ENCODE results near the gene TEX10.

Gene TEX10

DNA sequence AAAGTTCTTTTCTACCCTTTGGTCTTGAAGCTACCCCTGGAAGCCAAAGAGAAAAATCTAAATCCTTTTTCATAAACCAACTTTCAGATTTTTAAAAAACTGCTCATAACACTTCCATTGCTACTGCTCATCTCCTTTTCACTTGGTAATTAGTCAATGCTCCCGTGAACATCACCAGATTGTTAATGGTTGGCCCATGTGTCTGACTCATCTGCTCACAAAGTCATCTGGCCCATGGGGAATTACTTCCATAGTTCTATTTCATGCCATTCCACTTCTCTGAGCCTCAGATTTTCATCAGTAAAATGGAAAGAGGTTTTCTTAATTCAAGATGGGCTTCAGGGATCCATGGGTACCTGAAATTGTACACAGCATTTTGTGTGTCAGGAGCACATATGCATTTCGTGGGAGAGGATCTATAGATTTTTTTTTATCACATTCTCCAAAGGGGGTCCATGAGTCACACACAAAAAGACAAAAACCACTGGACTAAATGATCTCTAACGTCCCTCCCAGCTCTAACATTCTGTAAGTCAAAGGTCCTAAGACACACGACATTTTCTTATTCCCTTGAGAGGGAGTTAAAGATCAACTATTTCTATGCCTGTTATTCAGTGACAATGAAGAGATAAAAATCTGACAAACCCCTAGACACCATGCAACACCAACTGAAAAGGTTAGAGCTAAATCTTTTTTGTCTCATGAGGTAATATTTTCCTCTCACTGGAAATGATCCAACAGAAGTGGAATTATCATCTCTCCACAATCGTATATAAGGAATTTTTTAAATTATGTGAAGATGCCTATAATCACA lies 75.4 kb downstream of the TEX10 start:
- ChIA-PET CTCF (interaction anchor here (0.6 to 1.2 kb wide), 2 partner anchors 48 to 229 kb away, joined by 3 to 4 read pairs; no protein-coding TSS in a partner anchor), POLR2A (no interaction called here)
- H3K9me3 ChIP-seq (ENCODE audit: control insufficient read depth, insufficient read depth, low read depth, low read length): no peaks in the 10 kb centered on the region
- peaks cover 8 to 59% of the 10 kb centered on the region in 2 experiments for H3K36me3 ChIP-seq (ENCODE audit: control insufficient read depth in 2 of 2, insufficient read depth in 1 of 2, low read length in 2 of 2)
- no peaks in the 10 kb centered on the region for H3K4me1 ChIP-seq (ENCODE audit: control insufficient read depth, insufficient read depth, low read length)
- H3K4me3 ChIP-seq (ENCODE audit: low read depth, low read length): no peak overlapping the region
- TF ChIP-seq, protein P1, sequence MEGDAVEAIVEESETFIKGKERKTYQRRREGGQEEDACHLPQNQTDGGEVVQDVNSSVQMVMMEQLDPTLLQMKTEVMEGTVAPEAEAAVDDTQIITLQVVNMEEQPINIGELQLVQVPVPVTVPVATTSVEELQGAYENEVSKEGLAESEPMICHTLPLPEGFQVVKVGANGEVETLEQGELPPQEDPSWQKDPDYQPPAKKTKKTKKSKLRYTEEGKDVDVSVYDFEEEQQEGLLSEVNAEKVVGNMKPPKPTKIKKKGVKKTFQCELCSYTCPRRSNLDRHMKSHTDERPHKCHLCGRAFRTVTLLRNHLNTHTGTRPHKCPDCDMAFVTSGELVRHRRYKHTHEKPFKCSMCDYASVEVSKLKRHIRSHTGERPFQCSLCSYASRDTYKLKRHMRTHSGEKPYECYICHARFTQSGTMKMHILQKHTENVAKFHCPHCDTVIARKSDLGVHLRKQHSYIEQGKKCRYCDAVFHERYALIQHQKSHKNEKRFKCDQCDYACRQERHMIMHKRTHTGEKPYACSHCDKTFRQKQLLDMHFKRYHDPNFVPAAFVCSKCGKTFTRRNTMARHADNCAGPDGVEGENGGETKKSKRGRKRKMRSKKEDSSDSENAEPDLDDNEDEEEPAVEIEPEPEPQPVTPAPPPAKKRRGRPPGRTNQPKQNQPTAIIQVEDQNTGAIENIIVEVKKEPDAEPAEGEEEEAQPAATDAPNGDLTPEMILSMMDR (tag by site-specific recombination; IDR thresholded peaks at IDR 0.05): no peak
- TF ChIP-seq ZFP69B (tag by site-specific recombination; IDR thresholded peaks at IDR 0.05) (no peak), ZNF791 (tag by site-specific recombination; IDR thresholded peaks at IDR 0.05) (no peak), WT1 (tag by site-specific recombination; IDR thresholded peaks at IDR 0.05) (no peak), ZNF157 (tag by site-specific recombination; IDR thresholded peaks at IDR 0.05) (no peak), YY2 (tag by site-specific recombination; IDR thresholded peaks at IDR 0.05) (no peak), ZNF560 (tag by site-specific recombination; IDR thresholded peaks at IDR 0.05; ENCODE audit: borderline replicate concordance) (no peak), ZSCAN16 (tag by site-specific recombination; IDR thresholded peaks at IDR 0.05) (no peak), ZNF629 (tag by site-specific recombination; IDR thresholded peaks at IDR 0.05) (no peak), ZXDB (tag by site-specific recombination; IDR thresholded peaks at IDR 0.05) (no peak), ZNF404 (tag by site-specific recombination; IDR thresholded peaks at IDR 0.05) (no peak), ZBTB20 (tag by site-specific recombination; IDR thresholded peaks at IDR 0.05) (no peak), ZNF2 (tag by site-specific recombination; IDR thresholded peaks at IDR 0.05) (no peak), ZNF580 (tag by site-specific recombination; IDR thresholded peaks at IDR 0.05) (no peak), ZNF24 (tag by site-specific recombination; IDR thresholded peaks at IDR 0.05) (no peak)
- TF ChIP-seq, protein P2, sequence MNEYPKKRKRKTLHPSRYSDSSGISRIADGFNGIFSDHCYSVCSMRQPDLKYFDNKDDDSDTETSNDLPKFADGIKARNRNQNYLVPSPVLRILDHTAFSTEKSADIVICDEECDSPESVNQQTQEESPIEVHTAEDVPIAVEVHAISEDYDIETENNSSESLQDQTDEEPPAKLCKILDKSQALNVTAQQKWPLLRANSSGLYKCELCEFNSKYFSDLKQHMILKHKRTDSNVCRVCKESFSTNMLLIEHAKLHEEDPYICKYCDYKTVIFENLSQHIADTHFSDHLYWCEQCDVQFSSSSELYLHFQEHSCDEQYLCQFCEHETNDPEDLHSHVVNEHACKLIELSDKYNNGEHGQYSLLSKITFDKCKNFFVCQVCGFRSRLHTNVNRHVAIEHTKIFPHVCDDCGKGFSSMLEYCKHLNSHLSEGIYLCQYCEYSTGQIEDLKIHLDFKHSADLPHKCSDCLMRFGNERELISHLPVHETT (tag by site-specific recombination; IDR thresholded peaks at IDR 0.05): no peak
- TF ChIP-seq, protein P3, sequence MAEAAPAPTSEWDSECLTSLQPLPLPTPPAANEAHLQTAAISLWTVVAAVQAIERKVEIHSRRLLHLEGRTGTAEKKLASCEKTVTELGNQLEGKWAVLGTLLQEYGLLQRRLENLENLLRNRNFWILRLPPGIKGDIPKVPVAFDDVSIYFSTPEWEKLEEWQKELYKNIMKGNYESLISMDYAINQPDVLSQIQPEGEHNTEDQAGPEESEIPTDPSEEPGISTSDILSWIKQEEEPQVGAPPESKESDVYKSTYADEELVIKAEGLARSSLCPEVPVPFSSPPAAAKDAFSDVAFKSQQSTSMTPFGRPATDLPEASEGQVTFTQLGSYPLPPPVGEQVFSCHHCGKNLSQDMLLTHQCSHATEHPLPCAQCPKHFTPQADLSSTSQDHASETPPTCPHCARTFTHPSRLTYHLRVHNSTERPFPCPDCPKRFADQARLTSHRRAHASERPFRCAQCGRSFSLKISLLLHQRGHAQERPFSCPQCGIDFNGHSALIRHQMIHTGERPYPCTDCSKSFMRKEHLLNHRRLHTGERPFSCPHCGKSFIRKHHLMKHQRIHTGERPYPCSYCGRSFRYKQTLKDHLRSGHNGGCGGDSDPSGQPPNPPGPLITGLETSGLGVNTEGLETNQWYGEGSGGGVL (tag by site-specific recombination; IDR thresholded peaks at IDR 0.05): no peak
- H3K27ac ChIP-seq (ENCODE audit: extremely low read depth, low read depth, low read length): no peak overlapping the region

DNA sequence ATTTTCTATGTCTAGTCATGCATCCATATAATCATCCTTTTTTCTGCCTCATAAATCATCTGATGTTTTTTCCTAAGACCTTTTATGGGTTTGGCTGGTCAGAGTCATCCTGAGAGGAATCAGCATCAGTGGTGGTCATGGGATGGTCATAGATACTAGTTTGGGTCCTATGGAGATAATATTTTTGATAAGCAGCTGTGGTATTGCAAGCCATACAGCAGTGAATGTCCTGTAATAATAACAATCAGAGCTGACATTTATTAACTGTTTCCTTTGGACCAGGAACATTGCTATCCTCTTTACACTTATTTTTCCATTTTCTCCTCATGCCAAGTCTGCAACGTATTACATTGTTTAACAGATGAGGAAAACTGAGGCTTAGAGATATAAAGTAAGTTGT lies 83.1 kb downstream of the TEX10 start:
- no peaks in the 10 kb centered on the region for H3K9me3 ChIP-seq (ENCODE audit: control insufficient read depth, insufficient read depth, low read depth, low read length)
- H3K27ac ChIP-seq (ENCODE audit: extremely low read depth, low read depth, low read length): no peak overlapping the region
- no peaks in the 10 kb centered on the region for H3K4me1 ChIP-seq (ENCODE audit: control insufficient read depth, insufficient read depth, low read length)
- peaks cover 8 to 42% of the 10 kb centered on the region in 2 experiments for H3K36me3 ChIP-seq (ENCODE audit: control insufficient read depth in 2 of 2, insufficient read depth in 1 of 2, low read length in 2 of 2)
- ChIA-PET CTCF (no interaction called here), POLR2A (no interaction called here)
- TF ChIP-seq TCF7L2 (IDR thresholded peaks at IDR 0.05; ENCODE audit: borderline replicate concordance, low read depth, low read length) (no peak), WT1 (tag by site-specific recombination; IDR thresholded peaks at IDR 0.05) (no peak), ZNF16 (tag by site-specific recombination; IDR thresholded peaks at IDR 0.05; ENCODE audit: low read depth) (no peak), ZFP37 (tag by site-specific recombination; IDR thresholded peaks at IDR 0.05) (no peak), GLI4 (tag by site-specific recombination; IDR thresholded peaks at IDR 0.05) (no peak), ZNF155 (tag by site-specific recombination; IDR thresholded peaks at IDR 0.05) (no peak), ZFHX2 (tag by site-specific recombination; conservative IDR thresholded peaks at IDR 0.05) (no peak), ZNF529 (tag by site-specific recombination; IDR thresholded peaks at IDR 0.05; ENCODE audit: insufficient replicate concordance) (no peak), ZNF664 (tag by site-specific recombination; IDR thresholded peaks at IDR 0.05) (no peak), ZFP3 (tag by site-specific recombination; IDR thresholded peaks at IDR 0.05; ENCODE audit: low read depth) (no peak), ZNF174 (tag by site-specific recombination; IDR thresholded peaks at IDR 0.05) (no peak), ZNF837 (tag by site-specific recombination; IDR thresholded peaks at IDR 0.05) (no peak), ZNF248 (tag by site-specific recombination; IDR thresholded peaks at IDR 0.05) (no peak), HOXD13 (CRISPR knock-in tag; IDR thresholded peaks at IDR 0.05; ENCODE audit: borderline replicate concordance) (no peak)
- no peak overlapping the region for H3K4me3 ChIP-seq (ENCODE audit: low read depth, low read length)
